ENCODE data around the gene FGD2.

- no peak for TF ChIP-seq CEBPB (IDR thresholded peaks at IDR 0.05; ENCODE audit: low read depth, low read length)
- no peak for TF ChIP-seq USF2 (IDR thresholded peaks at IDR 0.05; ENCODE audit: low read depth, low read length)
- TF ChIP-seq CTCF (conservative IDR thresholded peaks at IDR 0.05; ENCODE audit: low read depth, low read length), result no peak
- no peak for TF ChIP-seq MXI1 (IDR thresholded peaks at IDR 0.05; ENCODE audit: borderline replicate concordance, low read depth, low read length)
- no peak for TF ChIP-seq POLR2A (IDR thresholded peaks at IDR 0.05; ENCODE audit: low read depth, low read length)
- TF ChIP-seq FOS (IDR thresholded peaks at IDR 0.05; ENCODE audit: low read depth, low read length), result no peak
- no peak for TF ChIP-seq RCOR1 (IDR thresholded peaks at IDR 0.05; ENCODE audit: insufficient replicate concordance, low read length)
- no peak for TF ChIP-seq BHLHE40 (IDR thresholded peaks at IDR 0.05; ENCODE audit: low read depth, low read length)
- TF ChIP-seq RAD21 (IDR thresholded peaks at IDR 0.05; ENCODE audit: low read length), result no peak
- TF ChIP-seq CHD1 (IDR thresholded peaks at IDR 0.05; ENCODE audit: low read depth, low read length), result no peak
Measured at GRCh38 chr6:36968266-36968977, 37.0 kb upstream of the FGD2 start.
